GM23248 (cell line): ENCODE results near the gene LDLRAD4. TPM values are rescaled to one million over a fixed set of nuclear protein-coding genes. Genes with fewer than 3 reads are reported as not detected.

Experiments used
- DNase-seq: peaks from one replicate; pipeline ENCODE4 v3.0.0-alpha.2; 2015
- H2AFZ ChIP-seq: fragments of 200-600 bp; sonication (generic); 2 replicates; pipeline ENCODE4 v1.6.1; 2016; ENCODE audit warnings: antibody characterized with exemption
- H3F3A ChIP-seq: fragments of 200-600 bp; sonication (generic); 2 replicates; pipeline ENCODE4 v1.6.1; 2016; ENCODE audit warnings: mild to moderate bottlenecking, antibody characterized with exemption, mixed run types; ENCODE audit not compliant: insufficient read depth
- H3K27ac ChIP-seq: fragments of 200-600 bp; sonication (generic); 2 replicates; pipeline ENCODE4 v1.5.1; 2016; ENCODE audit warnings: mild to moderate bottlenecking
- H3K27me3 ChIP-seq: fragments of 200-600 bp; sonication (generic); replicated peaks from 2 replicates; pipeline ENCODE4 v1.6.1; 2016; ENCODE audit warnings: mild to moderate bottlenecking; ENCODE audit not compliant: insufficient read depth
- H3K36me3 ChIP-seq: fragments of 200-600 bp; sonication (generic); 2 replicates; pipeline ENCODE4 v1.6.1; 2016; ENCODE audit warnings: low read depth, mild to moderate bottlenecking
- H3K4me1 ChIP-seq: fragments of 200-600 bp; sonication (generic); 2 replicates; pipeline ENCODE4 v1.6.1; 2016; ENCODE audit warnings: mild to moderate bottlenecking; ENCODE audit not compliant: insufficient read depth
- H3K4me2 ChIP-seq: fragments of 200-600 bp; sonication (generic); one replicate; pipeline ENCODE4 v1.6.1; 2016; ENCODE audit warnings: mild to moderate bottlenecking; ENCODE audit not compliant: unreplicated experiment
- H3K4me3 ChIP-seq: fragments of 200-600 bp; sonication (generic); 2 replicates; pipeline ENCODE4 v1.5.1; 2016; ENCODE audit warnings: mild to moderate bottlenecking
- H3K79me2 ChIP-seq: fragments of 200-600 bp; sonication (generic); 2 replicates; pipeline ENCODE4 v1.6.1; 2016; ENCODE audit warnings: mild to moderate bottlenecking; ENCODE audit not compliant: insufficient read depth
- H3K9ac ChIP-seq: fragments of 200-600 bp; sonication (generic); 2 replicates; pipeline ENCODE4 v1.6.1; 2016; ENCODE audit warnings: mild to moderate bottlenecking
- H3K9me2 ChIP-seq: fragments of 200-600 bp; sonication (generic); 2 replicates; pipeline ENCODE4 v1.6.1; 2016; ENCODE audit warnings: mixed run types, mild to moderate bottlenecking, moderate library complexity; ENCODE audit not compliant: insufficient read depth
- H3K9me3 ChIP-seq: fragments of 200-600 bp; sonication (generic); one replicate; pipeline ENCODE4 v1.6.1; 2017; ENCODE audit warnings: low read depth
- H4K20me1 ChIP-seq: fragments of 200-600 bp; sonication (generic); 2 replicates; pipeline ENCODE4 v1.6.0; 2016; ENCODE audit not compliant: insufficient read depth
- EZH2 ChIP-seq: fragments of 200-600 bp; sonication (generic); IDR thresholded peaks from 2 replicates; pipeline ENCODE4 v1.6.1; 2018; ENCODE audit warnings: antibody characterized with exemption, mild to moderate bottlenecking; ENCODE audit not compliant: insufficient read depth, poor library complexity, severe bottlenecking
- EZH2phosphoT487 ChIP-seq: fragments of 200-600 bp; sonication (generic); IDR thresholded peaks from 2 replicates; pipeline ENCODE4 v1.6.1; 2018; ENCODE audit warnings: antibody characterized with exemption, moderate library complexity, mild to moderate bottlenecking, low read depth; ENCODE audit not compliant: insufficient read depth
- WGBS, 2 experiments: methylation state at CpG; one replicate each; pipeline ENCODE4 v1.1.6; 2015 to 2017; ENCODE audit warnings: low lambda C conversion rate in 2 of 2, low coverage in 1 of 2; ENCODE audit errors: missing lambda C conversion rate in 2 of 2; 5-methylcytosine and 5-hydroxymethylcytosine counted together
- in situ Hi-C: fragments of 300-500 bp; cut with MboI; formaldehyde crosslinking; loops from 2 replicates; pipeline ENCODE4 v1.15.0; 2020
- polyA plus RNA-seq: library from polyadenylated mRNA; unstranded; fragments of >200 nt; fragmentation: Nextera tagmentation; extraction: Ambion mirVana; gene quantifications from 2 replicates; pipeline ENCODE4 v1.2.1, GENCODE V29; 2016
- total RNA-seq: library from RNA; depleted of rRNA; stranded (reverse); fragments of >200 nt; shearing (Covaris generic); gene quantifications from 2 replicates; pipeline ENCODE4 v1.2.3, GENCODE V29; 2014

Gene LDLRAD4
- total and polyA plus RNA-seq, 2 experiments from 2014 or later = not detected

- H3K9me2 ChIP-seq = no peaks in the 10 kb centered on the region
- TF ChIP-seq EZH2phosphoT487 (no peak), EZH2 (no peak)
- 1% methylated on average over 22 to 50 of the region's 64 CpGs for WGBS, 2 experiments
- no peak overlapping the region for H2AFZ ChIP-seq
- no peaks in the 10 kb centered on the region for H4K20me1 ChIP-seq
- H3K4me2 ChIP-seq = peak overlapping the region; percentile 28
- H3K9me3 ChIP-seq = no peaks in the 10 kb centered on the region
- no peaks in the 10 kb centered on the region for H3K36me3 ChIP-seq
- peak; percentile 34 for DNase-seq
- in situ Hi-C loops = loop anchor here (10.0 kb wide), 1 partner anchor 307 kb away; no protein-coding TSS in a partner anchor
- H3F3A ChIP-seq = peaks cover 7% of the 10 kb centered on the region; the same call in 1 of the 2 replicates
- H3K27ac ChIP-seq = no peak overlapping the region
- no peak overlapping the region for H3K9ac ChIP-seq
- peaks cover 78% of the 10 kb centered on the region for H3K27me3 ChIP-seq
- H3K4me1 ChIP-seq = no peaks in the 10 kb centered on the region
- H3K79me2 ChIP-seq = no peaks in the 10 kb centered on the region
- H3K4me3 ChIP-seq = peak overlapping the region; percentile 51
Measured at GRCh38 chr18:13217466-13217961, 1.0 kb upstream of the LDLRAD4 start.

DNA sequence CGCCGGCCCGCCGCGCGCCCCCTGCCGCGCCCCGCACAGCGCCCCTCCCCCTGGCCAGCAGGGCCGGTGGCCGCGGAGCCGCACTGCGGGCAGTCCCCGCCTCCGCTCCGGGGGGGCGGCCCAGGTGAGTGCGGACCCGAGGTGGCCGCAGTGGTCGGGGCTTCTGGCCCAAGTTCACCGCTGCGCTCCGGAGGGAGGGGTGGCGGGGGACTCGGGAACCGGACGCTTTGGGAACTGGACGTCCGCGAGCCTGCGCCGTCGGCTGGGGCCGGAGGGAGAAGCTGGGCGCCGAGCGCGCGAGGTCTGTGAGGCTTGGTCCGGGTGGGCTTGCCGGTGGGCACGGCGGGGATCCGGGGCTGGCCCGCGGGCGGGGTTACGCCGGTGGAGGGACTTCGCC, 591 bp upstream of the LDLRAD4 start:
- Histone ChIP-seq H3K79me2 (no peaks in the 10 kb centered on the region), H3K4me3 (no peak overlapping the region; the same call in 1 of the 2 replicates), H3K9me3 (no peaks in the 10 kb centered on the region), H3K27ac (no peak overlapping the region), H3K27me3 (peaks cover 80% of the 10 kb centered on the region), H2AFZ (no peak overlapping the region), H3F3A (peaks cover 7% of the 10 kb centered on the region; the same call in 1 of the 2 replicates), H4K20me1 (no peaks in the 10 kb centered on the region), H3K36me3 (no peaks in the 10 kb centered on the region), H3K4me1 (no peaks in the 10 kb centered on the region), H3K9ac (no peak overlapping the region), H3K4me2 (no peak overlapping the region), H3K9me2 (no peaks in the 10 kb centered on the region)
- DNase-seq = no peak
- in situ Hi-C loops = loop anchor here (10.0 kb wide), 1 partner anchor 307 kb away; no protein-coding TSS in a partner anchor
- TF ChIP-seq EZH2 = no peak
- no peak for TF ChIP-seq EZH2phosphoT487
- WGBS, 2 experiments = 0 to 9% methylated on average over 15 to 19 of the region's 53 CpGs

DNA sequence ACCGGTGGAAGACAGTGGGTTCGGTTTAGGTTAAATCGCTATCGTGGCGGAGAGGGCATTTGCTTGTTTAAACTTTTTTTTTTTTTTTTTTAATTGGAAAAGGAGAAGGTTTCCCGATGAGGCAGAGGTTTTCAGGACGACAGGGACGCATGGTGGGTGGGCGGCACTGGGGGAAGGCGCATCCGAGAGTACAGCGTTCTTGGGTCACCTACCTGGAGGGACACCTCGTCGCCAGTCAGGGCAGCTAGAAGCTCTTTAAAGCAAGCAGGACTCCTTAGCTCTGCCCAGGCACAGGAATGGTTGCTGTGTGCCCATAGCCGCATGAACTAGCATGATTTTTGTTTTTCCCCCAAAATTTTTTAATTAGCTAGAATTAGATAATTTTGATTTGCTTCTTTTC, 437 bp downstream of the LDLRAD4 start:
- Histone ChIP-seq H3K4me1 (no peaks in the 10 kb centered on the region), H3K36me3 (no peaks in the 10 kb centered on the region), H3K9me2 (no peaks in the 10 kb centered on the region), H3F3A (peaks cover 7% of the 10 kb centered on the region; the same call in 1 of the 2 replicates), H3K27ac (no peak overlapping the region), H3K9me3 (no peaks in the 10 kb centered on the region), H3K9ac (no peak overlapping the region), H3K79me2 (no peaks in the 10 kb centered on the region), H3K27me3 (peaks cover 80% of the 10 kb centered on the region), H4K20me1 (no peaks in the 10 kb centered on the region), H2AFZ (no peak overlapping the region), H3K4me3 (no peak overlapping the region), H3K4me2 (no peak overlapping the region)
- 12 to 13% methylated on average over 12 to 15 of the region's 15 CpGs for WGBS, 2 experiments
- in situ Hi-C loops = loop anchor here (10.0 kb wide), 1 partner anchor 306 kb away; no protein-coding TSS in a partner anchor
- no peak for DNase-seq
- no peak for TF ChIP-seq EZH2phosphoT487
- peak; percentile 56 for TF ChIP-seq EZH2

- in situ Hi-C loops = loop anchor here (10.0 kb wide), 1 partner anchor 305 kb away; no protein-coding TSS in a partner anchor
Measured at GRCh38 chr18:13219593-13220159, 1.1 kb downstream of the LDLRAD4 start.

More at GRCh38 chr18:13219593-13220159, 1.1 kb downstream of the LDLRAD4 start:
- H3K4me1 ChIP-seq = no peaks in the 10 kb centered on the region
- H3K9ac ChIP-seq = no peak overlapping the region
- no peak for DNase-seq
- WGBS, 2 experiments = 0 to 2% methylated on average over 4 of the region's 4 CpGs
- no peaks in the 10 kb centered on the region for H3K9me3 ChIP-seq
- no peak overlapping the region for H2AFZ ChIP-seq
- H3K27ac ChIP-seq = no peak overlapping the region
- H3K4me2 ChIP-seq = no peak overlapping the region
- H4K20me1 ChIP-seq = no peaks in the 10 kb centered on the region
- H3K79me2 ChIP-seq = no peaks in the 10 kb centered on the region
- H3F3A ChIP-seq = peaks cover 7% of the 10 kb centered on the region; the same call in 1 of the 2 replicates
- H3K4me3 ChIP-seq = no peak overlapping the region
- H3K9me2 ChIP-seq = no peaks in the 10 kb centered on the region
- peaks cover 73% of the 10 kb centered on the region for H3K27me3 ChIP-seq
- TF ChIP-seq EZH2phosphoT487 (no peak), EZH2 (no peak)
- no peaks in the 10 kb centered on the region for H3K36me3 ChIP-seq
